Testis (tissue), 3 donors: Measurements from ENCODE around the gene MAB21L4. TPM values are rescaled to one million over a fixed set of nuclear protein-coding genes. Genes with fewer than 3 reads are reported as not detected.
A peak's percentile ranks its signal among the peaks of the same experiment; 100 is the strongest.

Experiments
- DNase-seq: peaks from one replicate; pipeline ENCODE4 v3.0.0-alpha.2; 2019
- H3K27ac ChIP-seq, 2 donors: fragments of 200-600 bp; sonication (generic); one replicate each; pipeline ENCODE4 v1.5.1; 2019
- H3K27me3 ChIP-seq: fragments of 200-600 bp; sonication (generic); one replicate; pipeline ENCODE4 v1.5.1; 2019
- H3K36me3 ChIP-seq: fragments of 200-600 bp; sonication (generic); one replicate; pipeline ENCODE4 v1.5.1; 2017; ENCODE audit warnings: low read depth; ENCODE audit errors: missing control alignments
- H3K4me1 ChIP-seq: fragments of 200-600 bp; sonication (generic); one replicate; pipeline ENCODE4 v1.5.1; 2019
- H3K4me3 ChIP-seq, 2 donors: fragments of 200-600 bp; sonication (generic); one replicate each; pipeline ENCODE4 v1.5.1; 2017 to 2019
- H3K9me3 ChIP-seq: fragments of 200-600 bp; sonication (generic); one replicate; pipeline ENCODE4 v1.5.1; 2017
- CTCF ChIP-seq, 3 experiments: fragments of 450-650 bp in 2 of 3; fragments of 200-600 bp in 1 of 3; sonication (generic) in 1 of 3; IDR thresholded peaks; one replicate each; pipeline ENCODE4 v1.5.1; 2016 to 2019; ENCODE audit warnings: antibody characterized with exemption in 3 of 3, mild to moderate bottlenecking in 2 of 3, moderate library complexity in 1 of 3
- POLR2A ChIP-seq: fragments of 450-650 bp; IDR thresholded peaks from one replicate; pipeline ENCODE4 v1.6.1; 2017; ENCODE audit warnings: antibody characterized with exemption, mild to moderate bottlenecking, moderate library complexity
- WGBS, 2 donors: methylation state at CpG; one replicate each; pipeline ENCODE4 v1.1.5; 2018; 5-methylcytosine and 5-hydroxymethylcytosine counted together
- intact Hi-C: fragments of 100-400 bp; cut with DNase I; formaldehyde crosslinking; loops from one replicate; pipeline ENCODE4 v1.15.1; 2023; ENCODE audit warnings: low total_unique reads
- polyA plus RNA-seq: library from polyadenylated mRNA; stranded (reverse); fragments of 350-450 nt; fragmentation: Illumina TruSeq; extraction: RNeasy Lipid Tissue Mini Kit (QIAGEN cat#74804); gene quantifications from one replicate; pipeline ENCODE4 v1.2.3, GENCODE V29; 2014; ENCODE audit warnings: low read depth, low replicate concordance; ENCODE audit not compliant: insufficient read depth
- total RNA-seq, 2 donors: library from RNA; depleted of rRNA; stranded (reverse); fragments of >200 nt; gene quantifications; one replicate each; pipeline ENCODE4 v1.2.3, GENCODE V29; 2016

MAB21L4 gene
- total and polyA plus RNA-seq, 3 donors from 2014 or later = 1.1 TPM; not detected in 2

- WGBS, 2 donors = 61 to 72% methylated on average over 15 to 17 of the region's 17 CpGs
- DNase-seq = peak; percentile 65
- no peak for TF ChIP-seq CTCF (IDR thresholded peaks at IDR 0.05)
- TF ChIP-seq POLR2A = no peak
These were observed 59.0 kb downstream of the MAB21L4 start for GRCh38 chr2:240836781-240837467.

More at GRCh38 chr2:240836781-240837467, 59.0 kb downstream of the MAB21L4 start:
- Histone ChIP-seq H3K9me3 (no peaks in the 10 kb centered on the region), H3K36me3 (no peaks in the 10 kb centered on the region), H3K27ac (no peak overlapping the region), H3K27me3 (no peaks in the 10 kb centered on the region), H3K4me3 (no peak overlapping the region), H3K4me1 (peaks cover 7% of the 10 kb centered on the region)
- intact Hi-C loops = no loop called here

Other genes with a start within 250 kb of the MAB21L4 start
- not detected for gene AQP12B, start 213.3 kb downstream of the MAB21L4 start, total RNA-seq
- not detected for gene AQP12B, start 213.3 kb downstream of the MAB21L4 start, polyA plus RNA-seq
- not detected for gene AQP12A, start 204.3 kb downstream of the MAB21L4 start, total RNA-seq
- not detected for gene AQP12A, start 204.3 kb downstream of the MAB21L4 start, polyA plus RNA-seq
- gene KIF1A, start 75.9 kb downstream of the MAB21L4 start, total RNA-seq = 10 to 100 TPM; 37.0 to 42.1 TPM
- 33.5 TPM for gene KIF1A, start 75.9 kb downstream of the MAB21L4 start, polyA plus RNA-seq
- gene AGXT, start 27.3 kb downstream of the MAB21L4 start, total RNA-seq = under 1 TPM in 1 of 2 donors, not detected in 1; 0.24 TPM
- gene AGXT, start 27.3 kb downstream of the MAB21L4 start, polyA plus RNA-seq = 0.51 TPM
- under 1 TPM; 0.43 to 0.55 TPM for gene CROCC2, start 10.2 kb upstream of the MAB21L4 start, total RNA-seq
- gene CROCC2, start 10.2 kb upstream of the MAB21L4 start, polyA plus RNA-seq = 0.51 TPM
- 100 to 1,000 TPM in 1 of 2 donors, 10 to 100 TPM in 1; 82.7 to 107 TPM for gene SNED1, start 102.5 kb upstream of the MAB21L4 start, total RNA-seq
- 15.8 TPM for gene SNED1, start 102.5 kb upstream of the MAB21L4 start, polyA plus RNA-seq
- gene MTERF4, start 206.1 kb upstream of the MAB21L4 start, total RNA-seq = 10 to 100 TPM; 26.4 to 40.6 TPM
- gene MTERF4, start 206.1 kb upstream of the MAB21L4 start, polyA plus RNA-seq = 37.3 TPM